Thymus (tissue), 11 donors: ENCODE results near the gene PSEN1. TPM values are rescaled to one million over a fixed set of nuclear protein-coding genes. Genes with fewer than 3 reads are reported as not detected.

Source experiments
- DNase-seq, 9 donors: peaks; one replicate each; pipeline ENCODE4 v3.0.0-alpha.2; 2013; ENCODE audit warnings: low spot score in 9 of 9, low read depth in 6 of 9, missing footprints in 1 of 9
- H3K27ac ChIP-seq, 2 donors: one replicate each; pipeline ENCODE4 v1.5.1; 2013; ENCODE audit warnings: control low read depth in 1 of 2, low read depth in 1 of 2, low read length in 1 of 2, mild to moderate bottlenecking in 1 of 2, moderate library complexity in 1 of 2
- H3K27me3 ChIP-seq, 2 donors: one replicate each; pipeline ENCODE4 v1.5.1; 2013; ENCODE audit warnings: low read length in 1 of 2; ENCODE audit not compliant: control insufficient read depth in 2 of 2, insufficient read depth in 1 of 2
- H3K36me3 ChIP-seq, 2 donors: one replicate each; pipeline ENCODE4 v1.5.1; 2013; ENCODE audit warnings: low read length in 1 of 2, mild to moderate bottlenecking in 1 of 2, moderate library complexity in 1 of 2; ENCODE audit not compliant: control insufficient read depth in 2 of 2, insufficient read depth in 2 of 2
- H3K4me1 ChIP-seq, 2 donors: one replicate each; pipeline ENCODE4 v1.5.1; 2013; ENCODE audit warnings: low read length in 2 of 2; ENCODE audit not compliant: control insufficient read depth in 2 of 2, insufficient read depth in 2 of 2
- H3K4me3 ChIP-seq, 2 donors: one replicate each; pipeline ENCODE4 v1.5.1; 2013; ENCODE audit warnings: low read length in 2 of 2, control low read depth in 1 of 2, mild to moderate bottlenecking in 1 of 2
- H3K9me3 ChIP-seq, 2 donors: one replicate each; pipeline ENCODE4 v1.5.1; 2013; ENCODE audit warnings: low read length in 1 of 2, mild to moderate bottlenecking in 1 of 2; ENCODE audit not compliant: control insufficient read depth in 2 of 2, insufficient read depth in 1 of 2
- WGBS: extraction: QIAGEN DNeasy Blood & Tissue Kit; methylation state at CpG from one replicate; pipeline ENCODE4 v1.1.7; 2013; 5-methylcytosine and 5-hydroxymethylcytosine counted together
- polyA plus RNA-seq: library from polyadenylated mRNA; stranded (reverse); fragments of 200-250 nt; gene quantifications from one replicate; pipeline ENCODE4 v1.2.3, GENCODE V29; 2013
- total RNA-seq: library from RNA; stranded (reverse); fragments of 120-200 nt; gene quantifications from one replicate; pipeline ENCODE4 v1.2.4, GENCODE V29; 2013
- donor health status: healthy.

PSEN1 gene
- total and polyA plus RNA-seq, 2 donors, result 32.0 to 36.4 TPM

DNA sequence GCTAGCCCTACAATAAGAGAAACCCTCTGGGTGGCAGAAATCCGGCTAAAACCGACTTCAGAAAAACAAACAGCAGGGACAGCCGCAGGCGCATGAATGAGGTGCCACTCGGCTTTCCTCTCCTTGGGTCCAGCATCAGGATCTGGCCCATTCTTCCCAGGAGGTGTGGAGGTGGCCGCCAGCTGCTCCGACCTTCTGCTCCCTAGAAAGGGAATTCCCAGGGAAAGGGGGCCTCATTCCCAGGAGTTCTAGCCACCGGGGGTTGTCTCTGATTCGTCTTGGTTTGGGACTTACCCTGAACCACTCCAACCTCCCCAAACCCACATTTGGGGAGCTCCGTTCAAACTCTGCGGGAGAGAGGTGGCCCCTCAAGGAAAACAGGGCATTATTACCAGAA is 114.0 kb downstream of the PSEN1 start:
- Histone ChIP-seq H3K27ac (no peak overlapping the region), H3K36me3 (no peaks in the 10 kb centered on the region), H3K27me3 (peaks cover 0 to 18% of the 10 kb centered on the region in 2 donors), H3K9me3 (peaks cover 0 to under 1% of the 10 kb centered on the region in 2 donors), H3K4me1 (peaks cover 9 to 15% of the 10 kb centered on the region in 2 donors), H3K4me3 (no peak overlapping the region)
- no peak for DNase-seq
- WGBS, result 98% methylated on average over 11 of the region's 11 CpGs

DNA sequence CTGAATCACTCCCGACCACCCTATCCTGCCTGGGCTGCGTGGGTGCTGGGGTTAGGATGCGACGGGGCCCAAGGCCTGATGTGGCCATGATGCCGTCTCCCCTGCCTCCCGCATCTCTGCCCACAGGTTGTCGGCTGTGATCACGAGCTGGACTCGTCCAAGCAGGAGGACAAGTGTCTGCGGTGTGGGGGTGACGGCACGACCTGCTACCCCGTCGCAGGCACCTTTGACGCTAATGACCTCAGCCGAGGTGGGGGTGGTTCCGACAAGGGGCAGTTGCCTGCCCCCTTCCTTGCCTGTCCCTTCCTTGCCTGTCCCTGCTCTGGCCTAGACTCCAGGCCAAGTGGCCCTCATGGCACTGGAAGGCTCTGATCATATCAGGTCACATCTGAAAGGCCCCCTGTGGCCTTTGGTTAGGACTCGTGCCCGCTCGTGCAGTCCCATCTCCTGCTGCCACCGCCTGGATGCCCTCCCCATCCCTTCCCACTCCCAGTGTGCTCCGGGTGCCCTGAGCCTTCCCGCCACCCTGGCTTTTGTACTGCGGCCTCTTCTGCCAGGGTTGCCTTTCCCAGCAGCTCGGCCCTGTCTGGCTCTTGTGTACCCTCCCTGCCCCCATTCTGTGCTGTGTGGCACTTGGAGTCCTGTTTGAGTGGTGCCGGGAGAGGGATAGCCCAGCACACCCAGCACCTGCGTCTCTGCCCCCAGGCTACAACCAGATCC is 114.6 kb downstream of the PSEN1 start:
- H3K27me3 ChIP-seq, result peaks cover 0 to 12% of the 10 kb centered on the region in 2 donors
- H3K4me3 ChIP-seq, result no peak overlapping the region
- no peaks in the 10 kb centered on the region for H3K36me3 ChIP-seq
- H3K9me3 ChIP-seq, result no peaks in the 10 kb centered on the region
- H3K27ac ChIP-seq, result no peak overlapping the region
- WGBS, result 95% methylated on average over 27 of the region's 27 CpGs
- no peak for DNase-seq
- peaks cover 5 to 9% of the 10 kb centered on the region in 2 donors for H3K4me1 ChIP-seq

GRCh38 chr14:73251516-73252215 is 115.4 kb downstream of the PSEN1 start:
- no peak overlapping the region for H3K27ac ChIP-seq
- DNase-seq, result no peak
- no peaks in the 10 kb centered on the region for H3K9me3 ChIP-seq
- H3K4me1 ChIP-seq, result peaks cover under 1 to 4% of the 10 kb centered on the region in 2 donors
- H3K27me3 ChIP-seq, result peaks cover 0 to 5% of the 10 kb centered on the region in 2 donors
- no peaks in the 10 kb centered on the region for H3K36me3 ChIP-seq
- 98% methylated on average over 30 of the region's 30 CpGs for WGBS
- H3K4me3 ChIP-seq, result no peak overlapping the region

DNA sequence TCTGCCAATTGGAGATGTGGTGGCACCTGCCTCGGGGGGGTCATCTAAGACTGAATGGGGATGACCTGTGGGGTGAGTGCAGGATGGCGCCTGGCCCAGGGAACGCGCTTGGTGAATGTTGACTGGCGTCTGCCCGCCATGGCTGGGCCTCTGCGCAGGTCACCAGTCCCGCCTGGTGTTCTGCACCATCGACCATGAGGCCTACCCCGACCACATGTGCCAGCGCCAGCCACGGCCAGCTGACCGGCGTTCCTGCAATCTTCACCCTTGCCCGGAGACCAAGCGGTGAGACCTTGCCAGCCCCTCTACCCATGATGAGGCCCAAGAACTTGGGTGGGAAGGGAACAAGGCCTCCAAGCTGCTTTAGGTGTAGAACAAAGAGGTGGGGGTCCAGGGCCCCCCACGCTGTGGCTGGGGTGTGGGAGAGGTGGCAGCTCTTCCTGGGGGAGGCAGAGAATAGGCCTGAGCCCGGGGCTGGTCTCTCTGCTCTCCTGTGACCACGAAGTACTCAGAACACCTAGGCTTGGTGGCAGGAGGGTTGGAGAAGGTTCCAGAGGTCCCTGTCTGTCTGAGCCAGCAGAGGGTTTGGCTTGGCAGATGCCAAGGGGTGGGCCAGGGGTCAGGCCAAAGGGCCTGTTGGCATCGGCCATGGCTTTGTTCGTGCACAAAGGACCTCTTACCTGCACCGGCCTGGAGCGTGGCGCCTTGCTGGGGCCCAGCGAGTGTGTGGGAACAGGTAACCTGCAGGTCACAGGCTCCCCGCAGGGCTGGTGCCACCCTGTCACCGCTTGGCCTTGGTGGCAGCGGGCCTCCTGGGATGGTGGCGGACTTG is 116.4 kb downstream of the PSEN1 start:
- no peaks in the 10 kb centered on the region for H3K9me3 ChIP-seq
- no peak for DNase-seq
- no peaks in the 10 kb centered on the region for H3K27me3 ChIP-seq
- no peak overlapping the region for H3K27ac ChIP-seq
- H3K36me3 ChIP-seq, result no peaks in the 10 kb centered on the region
- H3K4me3 ChIP-seq, result no peak overlapping the region
- H3K4me1 ChIP-seq, result peaks cover 0 to 4% of the 10 kb centered on the region in 2 donors
- WGBS, result 92% methylated on average over 29 of the region's 29 CpGs

GRCh38 chr14:73253323-73253610 is 117.0 kb downstream of the PSEN1 start:
- no peak overlapping the region for H3K4me3 ChIP-seq
- DNase-seq, result no peak

GRCh38 chr14:73253721-73254120 is 117.4 kb downstream of the PSEN1 start:
- Histone ChIP-seq H3K27ac (no peak overlapping the region), H3K27me3 (no peaks in the 10 kb centered on the region), H3K9me3 (no peaks in the 10 kb centered on the region), H3K4me3 (no peak overlapping the region), H3K4me1 (no peaks in the 10 kb centered on the region), H3K36me3 (no peaks in the 10 kb centered on the region)
- DNase-seq, result no peak
- WGBS, result 97% methylated on average over 12 of the region's 12 CpGs

More at GRCh38 chr14:73253323-73253610, 117.0 kb downstream of the PSEN1 start:
- H3K36me3 ChIP-seq, result no peaks in the 10 kb centered on the region
- WGBS, result 95% methylated on average over 10 of the region's 10 CpGs
- H3K4me1 ChIP-seq, result peaks cover 0 to 2% of the 10 kb centered on the region in 2 donors
- H3K27ac ChIP-seq, result no peak overlapping the region
- H3K27me3 ChIP-seq, result no peaks in the 10 kb centered on the region
- H3K9me3 ChIP-seq, result no peaks in the 10 kb centered on the region

DNA sequence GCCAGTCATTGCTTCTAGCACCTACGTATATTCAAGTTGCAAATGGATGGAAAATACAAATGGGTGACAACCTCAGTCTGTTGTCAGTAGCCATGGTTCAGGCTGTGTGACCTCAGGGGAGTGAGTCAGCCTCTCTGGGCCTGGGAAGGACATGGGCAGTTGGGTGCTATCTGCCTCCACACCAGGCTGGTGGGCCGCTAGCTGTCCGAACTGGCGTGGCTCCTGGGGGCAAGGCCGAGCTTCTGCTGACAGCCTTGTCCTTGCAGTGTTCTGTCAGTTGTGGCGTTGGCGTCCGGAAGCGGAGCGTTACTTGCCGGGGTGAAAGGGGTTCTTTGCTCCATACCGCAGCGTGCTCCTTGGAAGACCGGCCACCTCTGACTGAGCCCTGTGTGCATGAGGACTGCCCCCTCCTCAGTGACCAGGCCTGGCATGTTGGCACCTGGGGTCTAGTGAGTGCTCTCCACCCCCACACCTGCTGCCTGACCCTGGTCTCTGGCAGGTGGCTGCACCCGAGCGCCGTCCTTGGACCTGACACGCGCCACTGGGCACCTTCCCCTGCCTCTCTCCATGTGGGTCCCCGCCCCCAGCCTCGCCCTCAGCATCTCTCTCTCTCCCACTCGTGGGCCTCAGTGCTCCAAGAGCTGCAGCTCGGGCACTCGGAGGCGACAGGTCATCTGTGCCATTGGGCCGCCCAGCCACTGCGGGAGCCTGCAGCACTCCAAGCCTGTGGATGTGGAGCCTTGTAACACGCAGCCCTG is 118.1 kb downstream of the PSEN1 start:
- Histone ChIP-seq H3K36me3 (no peaks in the 10 kb centered on the region), H3K4me3 (no peak overlapping the region), H3K27ac (no peak overlapping the region), H3K4me1 (no peaks in the 10 kb centered on the region), H3K27me3 (no peaks in the 10 kb centered on the region), H3K9me3 (no peaks in the 10 kb centered on the region)
- no peak for DNase-seq
- 98% methylated on average over 28 of the region's 28 CpGs for WGBS

GRCh38 chr14:73255005-73255400 is 118.7 kb downstream of the PSEN1 start:
- 95% methylated on average over 6 of the region's 6 CpGs for WGBS
- Histone ChIP-seq H3K4me3 (no peak overlapping the region), H3K4me1 (no peaks in the 10 kb centered on the region), H3K36me3 (no peaks in the 10 kb centered on the region), H3K9me3 (no peaks in the 10 kb centered on the region), H3K27ac (no peak overlapping the region), H3K27me3 (no peaks in the 10 kb centered on the region)
- DNase-seq, result no peak
